ENCODE measurements around the gene BTN3A1.

- no peak for TF ChIP-seq ISL1 (CRISPR knock-in tag; IDR thresholded peaks at IDR 0.05)
- no peak for TF ChIP-seq GLIS3 (CRISPR knock-in tag; IDR thresholded peaks at IDR 0.05)
- TF ChIP-seq TCF4 (CRISPR knock-in tag; IDR thresholded peaks at IDR 0.05; ENCODE audit: borderline replicate concordance) = no peak
- TF ChIP-seq, protein P1, sequence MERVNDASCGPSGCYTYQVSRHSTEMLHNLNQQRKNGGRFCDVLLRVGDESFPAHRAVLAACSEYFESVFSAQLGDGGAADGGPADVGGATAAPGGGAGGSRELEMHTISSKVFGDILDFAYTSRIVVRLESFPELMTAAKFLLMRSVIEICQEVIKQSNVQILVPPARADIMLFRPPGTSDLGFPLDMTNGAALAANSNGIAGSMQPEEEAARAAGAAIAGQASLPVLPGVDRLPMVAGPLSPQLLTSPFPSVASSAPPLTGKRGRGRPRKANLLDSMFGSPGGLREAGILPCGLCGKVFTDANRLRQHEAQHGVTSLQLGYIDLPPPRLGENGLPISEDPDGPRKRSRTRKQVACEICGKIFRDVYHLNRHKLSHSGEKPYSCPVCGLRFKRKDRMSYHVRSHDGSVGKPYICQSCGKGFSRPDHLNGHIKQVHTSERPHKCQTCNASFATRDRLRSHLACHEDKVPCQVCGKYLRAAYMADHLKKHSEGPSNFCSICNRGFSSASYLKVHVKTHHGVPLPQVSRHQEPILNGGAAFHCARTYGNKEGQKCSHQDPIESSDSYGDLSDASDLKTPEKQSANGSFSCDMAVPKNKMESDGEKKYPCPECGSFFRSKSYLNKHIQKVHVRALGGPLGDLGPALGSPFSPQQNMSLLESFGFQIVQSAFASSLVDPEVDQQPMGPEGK (CRISPR knock-in tag; IDR thresholded peaks at IDR 0.05; ENCODE audit: borderline replicate concordance) = no peak
- no peak for TF ChIP-seq POU6F1 (CRISPR knock-in tag; IDR thresholded peaks at IDR 0.05; ENCODE audit: borderline replicate concordance, low read depth)
Observed at GRCh38 chr6:26389349-26389894, 12.7 kb upstream of the BTN3A1 start.
